Natural killer cell (primary cell): ENCODE data around the gene CES2. TPM values are rescaled to one million over a fixed set of nuclear protein-coding genes. Genes with fewer than 3 reads are reported as not detected.

Source experiments
- ATAC-seq, 3 donors: fragments of 150-1000 bp in 2 of 3; fragments of 200-7000 bp in 1 of 3; cut with Tn5 transposase; 1 replicate in 1 of 3; 2 replicates in 2 of 3; pipeline ENCODE4 v1.10.0; 2021; ENCODE audit warnings: mild to moderate bottlenecking in 2 of 3, moderate library complexity in 2 of 3
- DNase-seq, 2 donors: peaks; one replicate each; pipeline versions ENCODE4 v3.0.0 to v3.0.0-alpha.2; 2013 to 2021; ENCODE audit warnings: mixed read lengths in 1 of 2
- H3K27ac ChIP-seq: one replicate; pipeline ENCODE4 v1.5.1; 2013; ENCODE audit warnings: mild to moderate bottlenecking, low read length
- H3K27me3 ChIP-seq: one replicate; pipeline ENCODE4 v1.6.1; 2013; ENCODE audit warnings: low read length; ENCODE audit not compliant: control insufficient read depth, insufficient read depth
- H3K36me3 ChIP-seq: one replicate; pipeline ENCODE4 v1.6.1; 2013; ENCODE audit warnings: low read length; ENCODE audit not compliant: control insufficient read depth, insufficient read depth
- H3K4me1 ChIP-seq: one replicate; pipeline ENCODE4 v1.6.1; 2013; ENCODE audit warnings: low read length; ENCODE audit not compliant: control insufficient read depth, insufficient read depth
- H3K4me3 ChIP-seq: one replicate; pipeline ENCODE4 v1.5.1; 2013; ENCODE audit warnings: low read length
- H3K9me3 ChIP-seq: one replicate; pipeline ENCODE4 v1.6.1; 2013; ENCODE audit warnings: low read length; ENCODE audit not compliant: control insufficient read depth, insufficient read depth
- H3K27ac Mint-ChIP-seq, 2 donors: one replicate each; pipeline ENCODE4 v1.8.0; 2022; ENCODE audit warnings: mild to moderate bottlenecking in 2 of 2, mixed read lengths in 2 of 2, moderate library complexity in 1 of 2
- H3K27me3 Mint-ChIP-seq, 2 donors: one replicate each; pipeline ENCODE4 v1.8.0; 2022; ENCODE audit warnings: low read depth in 2 of 2, mixed read lengths in 2 of 2
- H3K36me3 Mint-ChIP-seq: one replicate; pipeline ENCODE4 v1.8.0; 2022; ENCODE audit warnings: mixed read lengths
- H3K4me1 Mint-ChIP-seq, 2 donors: one replicate each; pipeline ENCODE4 v1.8.0; 2022; ENCODE audit warnings: mixed read lengths in 2 of 2
- H3K4me3 Mint-ChIP-seq: one replicate; pipeline ENCODE4 v1.8.0; 2022; ENCODE audit warnings: mild to moderate bottlenecking, moderate library complexity, mixed read lengths
- H3K9me3 Mint-ChIP-seq, 2 donors: one replicate each; pipeline ENCODE4 v1.8.0; 2022; ENCODE audit warnings: mixed read lengths in 2 of 2
- WGBS: methylation state at CpG from one replicate; pipeline ENCODE4 v1.1.7; 2013; ENCODE audit warnings: missing lambda C conversion rate; ENCODE audit not compliant: insufficient coverage; 5-methylcytosine and 5-hydroxymethylcytosine counted together
- intact Hi-C: fragments of 100-400 bp; cut with micrococcal nuclease; formaldehyde crosslinking; loops from one replicate; pipeline ENCODE4 v1.14.2; 2022
- total RNA-seq, 4 donors: library from RNA; stranded (reverse); fragments of 120-200 nt in 1 of 4; gene quantifications; one replicate each; pipeline versions ENCODE4 v1.2.3 to v1.2.4, GENCODE V29; 2013 to 2022
- TF ChIP-seq, protein P1 (sequence below): fragments of 200-600 bp; IDR thresholded peaks from one replicate; pipeline ENCODE4 v1.8.0; 2022; ENCODE audit warnings: antibody characterized with exemption

CES2 gene
- total RNA-seq, 3 donors from 2014 or later (not counting 1 experiment from before 2014, with no cell fraction given), result 26.9 to 33.6 (median 33.1) TPM

GRCh38 chr16:66902648-66903543 is 32.4 kb upstream of the CES2 start:
- ATAC-seq, result no peak
- WGBS, result 75% methylated on average over 13 of the region's 14 CpGs
- Mint-ChIP-seq H3K36me3 (no peaks in the 10 kb centered on the region), H3K9me3 (no peaks in the 10 kb centered on the region), H3K27me3 (no peaks in the 10 kb centered on the region), H3K4me3 (no peak overlapping the region), H3K4me1 (peaks cover 0 to 8% of the 10 kb centered on the region in 2 donors), H3K27ac (no peak overlapping the region)
- Histone ChIP-seq H3K4me3 (no peak overlapping the region), H3K4me1 (no peaks in the 10 kb centered on the region), H3K27ac (no peak overlapping the region), H3K36me3 (no peaks in the 10 kb centered on the region), H3K9me3 (no peaks in the 10 kb centered on the region), H3K27me3 (no peaks in the 10 kb centered on the region)
- DNase-seq, result no peak
- intact Hi-C loops, result no loop called here
- TF ChIP-seq, protein P1, sequence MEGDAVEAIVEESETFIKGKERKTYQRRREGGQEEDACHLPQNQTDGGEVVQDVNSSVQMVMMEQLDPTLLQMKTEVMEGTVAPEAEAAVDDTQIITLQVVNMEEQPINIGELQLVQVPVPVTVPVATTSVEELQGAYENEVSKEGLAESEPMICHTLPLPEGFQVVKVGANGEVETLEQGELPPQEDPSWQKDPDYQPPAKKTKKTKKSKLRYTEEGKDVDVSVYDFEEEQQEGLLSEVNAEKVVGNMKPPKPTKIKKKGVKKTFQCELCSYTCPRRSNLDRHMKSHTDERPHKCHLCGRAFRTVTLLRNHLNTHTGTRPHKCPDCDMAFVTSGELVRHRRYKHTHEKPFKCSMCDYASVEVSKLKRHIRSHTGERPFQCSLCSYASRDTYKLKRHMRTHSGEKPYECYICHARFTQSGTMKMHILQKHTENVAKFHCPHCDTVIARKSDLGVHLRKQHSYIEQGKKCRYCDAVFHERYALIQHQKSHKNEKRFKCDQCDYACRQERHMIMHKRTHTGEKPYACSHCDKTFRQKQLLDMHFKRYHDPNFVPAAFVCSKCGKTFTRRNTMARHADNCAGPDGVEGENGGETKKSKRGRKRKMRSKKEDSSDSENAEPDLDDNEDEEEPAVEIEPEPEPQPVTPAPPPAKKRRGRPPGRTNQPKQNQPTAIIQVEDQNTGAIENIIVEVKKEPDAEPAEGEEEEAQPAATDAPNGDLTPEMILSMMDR, result no peak

GRCh38 chr16:66903544-66904427 is 31.5 kb upstream of the CES2 start:
- H3K27ac ChIP-seq, result no peak overlapping the region
- WGBS, result 89% methylated on average over 11 of the region's 11 CpGs

DNA sequence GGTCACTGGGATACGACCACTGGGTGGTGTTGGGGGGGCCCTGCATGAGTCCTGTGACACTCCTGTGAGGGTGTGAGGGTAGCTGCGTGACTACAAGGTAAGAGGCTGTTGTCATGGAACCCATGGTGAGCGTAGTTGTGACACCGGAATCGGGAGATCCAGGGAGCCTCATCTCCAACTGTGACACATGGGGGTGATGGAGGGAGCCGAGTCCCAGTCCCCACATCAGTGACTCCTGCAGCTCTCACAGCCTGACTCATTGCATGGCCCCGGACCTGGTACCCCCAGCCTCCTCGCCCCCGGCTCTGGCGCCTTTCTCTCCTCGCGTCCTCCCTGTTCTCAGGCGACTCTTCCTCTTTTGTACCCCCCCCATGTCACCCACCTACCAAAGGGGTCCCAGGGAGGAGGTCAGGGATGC is 30.9 kb upstream of the CES2 start:
- H3K4me1 Mint-ChIP-seq, result peaks cover 0 to 8% of the 10 kb centered on the region in 2 donors
- H3K36me3 Mint-ChIP-seq, result no peaks in the 10 kb centered on the region
- H3K9me3 ChIP-seq, result no peaks in the 10 kb centered on the region
- H3K9me3 Mint-ChIP-seq, result no peaks in the 10 kb centered on the region
- intact Hi-C loops, result no loop called here
- H3K36me3 ChIP-seq, result no peaks in the 10 kb centered on the region
- DNase-seq (no peak), ATAC-seq (no peak)
- WGBS, result 91% methylated on average over 13 of the region's 13 CpGs
- no peaks in the 10 kb centered on the region for H3K27me3 ChIP-seq
- no peak overlapping the region for H3K4me3 ChIP-seq
- H3K4me1 ChIP-seq, result no peaks in the 10 kb centered on the region
- H3K4me3 Mint-ChIP-seq, result no peak overlapping the region
- TF ChIP-seq, protein P1, result no peak
- H3K27ac ChIP-seq, result no peak overlapping the region
- H3K27me3 Mint-ChIP-seq, result no peaks in the 10 kb centered on the region
- no peak overlapping the region for H3K27ac Mint-ChIP-seq

More at GRCh38 chr16:66903544-66904427, 31.5 kb upstream of the CES2 start:
- DNase-seq, result no peak
- Histone ChIP-seq H3K4me1 (no peaks in the 10 kb centered on the region), H3K27me3 (no peaks in the 10 kb centered on the region), H3K9me3 (no peaks in the 10 kb centered on the region), H3K4me3 (no peak overlapping the region), H3K36me3 (no peaks in the 10 kb centered on the region)
- no peak for ATAC-seq
- H3K27ac Mint-ChIP-seq, result no peak overlapping the region
- H3K27me3 Mint-ChIP-seq, result no peaks in the 10 kb centered on the region
- no peaks in the 10 kb centered on the region for H3K9me3 Mint-ChIP-seq
- no peaks in the 10 kb centered on the region for H3K36me3 Mint-ChIP-seq
- TF ChIP-seq, protein P1, result no peak
- H3K4me1 Mint-ChIP-seq, result peaks cover 0 to 8% of the 10 kb centered on the region in 2 donors
- intact Hi-C loops, result no loop called here
- H3K4me3 Mint-ChIP-seq, result no peak overlapping the region
